Esophagus squamous epithelium (tissue), 5 donors: ENCODE data around the gene KRT16. TPM values are rescaled to one million over a fixed set of nuclear protein-coding genes. Genes with fewer than 3 reads are reported as not detected.

Experiments
- DNase-seq: peaks from one replicate; lab custom pipeline; 2025; lab: John Stamatoyannopoulos, UW
- H3K27ac ChIP-seq, 4 donors: fragments of 200-600 bp; sonication (generic); one replicate each; pipeline ENCODE4 v1.5.1; 2016 to 2019; ENCODE audit warnings: mild to moderate bottlenecking in 1 of 4
- H3K27me3 ChIP-seq, 4 donors: fragments of 200-600 bp; sonication (generic); 1 replicate in 3 of 4; 2 replicates in 1 of 4; pipeline versions ENCODE4 v1.5.1 to v1.6.0; 2017 to 2021; ENCODE audit warnings: antibody characterized with exemption in 1 of 4
- H3K36me3 ChIP-seq, 3 donors: fragments of 200-600 bp; sonication (generic); one replicate each; pipeline ENCODE4 v1.5.1; 2016 to 2019
- H3K4me1 ChIP-seq, 3 donors: fragments of 200-600 bp; sonication (generic); one replicate each; pipeline ENCODE4 v1.5.1; 2017 to 2019
- H3K4me3 ChIP-seq, 4 donors: fragments of 200-600 bp; sonication (generic); 1 replicate in 3 of 4; 2 replicates in 1 of 4; pipeline ENCODE4 v1.5.1; 2016 to 2019; ENCODE audit warnings: mild to moderate bottlenecking in 2 of 4, moderate library complexity in 1 of 4
- H3K9me3 ChIP-seq, 3 donors: fragments of 200-600 bp; sonication (generic); one replicate each; pipeline ENCODE4 v1.5.1; 2016 to 2019
- CTCF ChIP-seq, 6 experiments: fragments of 450-650 bp in 4 of 6; fragments of 200-600 bp in 2 of 6; sonication (generic) in 2 of 6; IDR thresholded peaks; one replicate each; pipeline ENCODE4 v1.5.1; 2016 to 2019; ENCODE audit warnings: antibody characterized with exemption in 6 of 6, mild to moderate bottlenecking in 4 of 6, moderate library complexity in 4 of 6
- POLR2A ChIP-seq, 4 donors: fragments of 450-650 bp; IDR thresholded peaks; one replicate each; pipeline ENCODE4 v1.6.1; 2017; ENCODE audit warnings: antibody characterized with exemption in 4 of 4, mild to moderate bottlenecking in 4 of 4, moderate library complexity in 3 of 4
- WGBS, 2 donors: methylation state at CpG; one replicate each; pipeline ENCODE4 v1.1.5; 2018; 5-methylcytosine and 5-hydroxymethylcytosine counted together
- intact Hi-C: fragments of 100-400 bp; cut with DNase I; formaldehyde crosslinking; loops from one replicate; pipeline ENCODE4 v1.15.0; 2022
- total RNA-seq, 4 donors: library from RNA; depleted of rRNA; stranded (reverse); fragments of >200 nt; gene quantifications; one replicate each; pipeline ENCODE4 v1.1.0, GENCODE V29; 2016
- donor health status: DM: yes; HTN: yes; CAD: no.

KRT16 gene
- total RNA-seq, 4 donors from 2014 or later, result 156 to 6,712 (median 1,275) TPM

GRCh38 chr17:41653892-41654677 lies 41.5 kb upstream of the KRT16 start:
- H3K27ac ChIP-seq, result peak overlapping the region; percentile 95 to 98 (median 97)
- 58% methylated on average over 2 of the region's 14 CpGs; no CpG with 5 or more reads in 1 of the 2 donors for WGBS, 2 donors
- peaks cover 43 to 98% (median 68%) of the 10 kb centered on the region in 3 donors for H3K4me1 ChIP-seq
- no peaks in the 10 kb centered on the region for H3K36me3 ChIP-seq
- intact Hi-C loops, result no loop called here
- peak in 1 of 6 experiments; percentile 34 for TF ChIP-seq CTCF (IDR thresholded peaks at IDR 0.05)
- peak in 1 of 4 donors; percentile 32 for TF ChIP-seq POLR2A (IDR thresholded peaks at IDR 0.05)
- H3K27me3 ChIP-seq, result no peaks in the 10 kb centered on the region
- no peak for DNase-seq
- H3K9me3 ChIP-seq, result no peaks in the 10 kb centered on the region
- H3K4me3 ChIP-seq, result peak overlapping the region in 1 of 4 donors; percentile 6

GRCh38 chr17:41653421-41653820 lies 40.9 kb upstream of the KRT16 start:
- no peak overlapping the region for H3K4me3 ChIP-seq
- peak overlapping the region; percentile 95 to 98 (median 97) for H3K27ac ChIP-seq
- DNase-seq, result no peak
- H3K9me3 ChIP-seq, result no peaks in the 10 kb centered on the region
- H3K27me3 ChIP-seq, result no peaks in the 10 kb centered on the region
- 45 to 53% methylated on average over 4 to 5 of the region's 5 CpGs for WGBS, 2 donors
- TF ChIP-seq POLR2A (IDR thresholded peaks at IDR 0.05) (no peak), CTCF (IDR thresholded peaks at IDR 0.05) (no peak)
- peaks cover 43 to 98% (median 67%) of the 10 kb centered on the region in 3 donors for H3K4me1 ChIP-seq
- intact Hi-C loops, result no loop called here
- H3K36me3 ChIP-seq, result no peaks in the 10 kb centered on the region

- Histone ChIP-seq H3K27me3 (no peaks in the 10 kb centered on the region), H3K4me1 (peaks cover 47 to 98% (median 68%) of the 10 kb centered on the region in 3 donors), H3K4me3 (no peak overlapping the region), H3K27ac (peak overlapping the region; percentile 95 to 98 (median 97)), H3K36me3 (no peaks in the 10 kb centered on the region), H3K9me3 (no peaks in the 10 kb centered on the region)
- WGBS, 2 donors, result 65 to 84% methylated on average over 3 to 4 of the region's 5 CpGs
- no peak for TF ChIP-seq CTCF (IDR thresholded peaks at IDR 0.05)
- intact Hi-C loops, result no loop called here
- DNase-seq, result no peak
Measured at GRCh38 chr17:41652461-41652970, 39.9 kb upstream of the KRT16 start.

GRCh38 chr17:41651625-41652460 lies 39.3 kb upstream of the KRT16 start:
- WGBS, 2 donors, result 43 to 62% methylated on average over 4 to 8 of the region's 13 CpGs
- no peak for DNase-seq
- intact Hi-C loops, result no loop called here
- H3K9me3 ChIP-seq, result no peaks in the 10 kb centered on the region
- H3K27me3 ChIP-seq, result no peaks in the 10 kb centered on the region
- peak overlapping the region; percentile 95 to 98 (median 97) for H3K27ac ChIP-seq
- peak overlapping the region in 1 of 4 donors; percentile 23 for H3K4me3 ChIP-seq
- no peaks in the 10 kb centered on the region for H3K36me3 ChIP-seq
- no peak for TF ChIP-seq POLR2A (IDR thresholded peaks at IDR 0.05)
- TF ChIP-seq CTCF (IDR thresholded peaks at IDR 0.05), result no peak
- peaks cover 44 to 94% (median 65%) of the 10 kb centered on the region in 3 donors for H3K4me1 ChIP-seq
